Heart left ventricle (tissue), 16 donors: ENCODE data around the gene CDH23. TPM values are rescaled to one million over a fixed set of nuclear protein-coding genes. Genes with fewer than 3 reads are reported as not detected.

Source experiments
- ATAC-seq, 4 donors: fragments of 200-7000 bp; cut with Tn5 transposase; one replicate each; pipeline ENCODE4 v1.9.1; 2020 to 2022; ENCODE audit warnings: moderate library complexity in 4 of 4, mild to moderate bottlenecking in 3 of 4, moderate number of reproducible peaks in 1 of 4
- DNase-seq, 5 donors: peaks; one replicate each; pipeline ENCODE4 v3.0.0-alpha.2; 2020
- H3K27ac ChIP-seq, 12 donors: fragments of 200-600 bp; sonication (generic) in 4 of 12; one replicate each; pipeline versions ENCODE4 v1.5.0 to v1.8.0; 2016 to 2022; ENCODE audit warnings: mild to moderate bottlenecking in 2 of 12
- H3K27me3 ChIP-seq, 9 donors: fragments of 200-600 bp; sonication (generic) in 2 of 9; one replicate each; pipeline versions ENCODE4 v1.5.1 to v1.8.0; 2016 to 2022; ENCODE audit warnings: mild to moderate bottlenecking in 3 of 9
- H3K36me3 ChIP-seq, 9 donors: fragments of 200-600 bp; sonication (generic) in 2 of 9; one replicate each; pipeline versions ENCODE4 v1.5.0 to v1.8.0; 2018 to 2022; ENCODE audit warnings: mild to moderate bottlenecking in 2 of 9
- H3K4me1 ChIP-seq, 12 donors: fragments of 200-600 bp; sonication (generic) in 4 of 12; one replicate each; pipeline versions ENCODE4 v1.5.0 to v1.8.0; 2016 to 2022; ENCODE audit warnings: mild to moderate bottlenecking in 3 of 12
- H3K4me3 ChIP-seq, 12 donors: fragments of 200-600 bp; sonication (generic) in 4 of 12; one replicate each; pipeline versions ENCODE4 v1.5.0 to v1.8.0; 2017 to 2022; ENCODE audit warnings: mild to moderate bottlenecking in 9 of 12, moderate library complexity in 4 of 12
- H3K9me3 ChIP-seq, 12 donors: fragments of 200-600 bp; sonication (generic) in 4 of 12; one replicate each; pipeline versions ENCODE4 v1.5.0 to v1.8.0; 2016 to 2022; ENCODE audit warnings: mild to moderate bottlenecking in 1 of 12
- POLR2A ChIP-seq, 2 donors: fragments of 450-650 bp; IDR thresholded peaks; one replicate each; pipeline ENCODE4 v1.6.1; 2017; ENCODE audit warnings: antibody characterized with exemption in 2 of 2, mild to moderate bottlenecking in 2 of 2, moderate library complexity in 2 of 2
- WGBS, 4 donors: extraction: QIAGEN DNeasy Blood & Tissue Kit in 2 of 4; methylation state at CpG; one replicate each; pipeline versions ENCODE4 v1.1.5 to v1.1.7; 2013 to 2018; 5-methylcytosine and 5-hydroxymethylcytosine counted together
- intact Hi-C, 10 donors: fragments of 100-400 bp; cut with DNase I; formaldehyde crosslinking; loops; one replicate each; pipeline versions ENCODE4 v1.11.1 to v1.14.2; 2022
- polyA plus RNA-seq, 2 donors: library from polyadenylated mRNA; stranded (reverse); fragments of 200-250 nt; gene quantifications; one replicate each; pipeline ENCODE4 v1.2.3, GENCODE V29; 2013
- total RNA-seq, 9 donors: library from RNA; depleted of rRNA in 2 of 9; stranded (reverse); fragments of >200 nt in 2 of 9; fragmentation: NEBNext Ultra II Directional in 3 of 9; extraction: Animal tissue kit (Norgen Biotek cat#: 25700) in 3 of 9; gene quantifications; one replicate each; pipeline versions ENCODE4 v1.1.0 to v1.2.4, GENCODE V29; 2016 to 2023
- TF ChIP-seq, protein P1 (sequence below), 12 donors: fragments of 200-600 bp; sonication (generic) in 4 of 12; IDR thresholded peaks; one replicate each; pipeline versions ENCODE4 v1.5.0 to v1.8.0; 2018 to 2022; ENCODE audit warnings: antibody characterized with exemption in 12 of 12, mild to moderate bottlenecking in 5 of 12
- donor health status: ischemic (EF 13 %, LVEDD 7.1; RV severe dilation, severe dysfunction).
- donor health status: healthy with polysubstance abuse.
- donor health status: DM: no; HTN: yes; CAD: no.
- donor health status: DM: no; HTN: no; CAD: no.
- donor health status: ischemic (EF 25% LVEDD 6.9; RV normal size, moderate dysfunction).
- donor health status: ischemic (EF 25% LVEDD 5.7; RV mildly dilated, moderate dysfunction).
- donor health status: healthy.
- donor health status: DM: yes; HTN: yes; CAD: no.
- donor health status: ischemic (EF 35%, LVEDD 5.7; RV mildly dilated, moderate dysfunction).
- donor health status: nonischemic (EF 11% LVEDD 7.7; RV severe dilation, severe dysfunction).
- donor health status: DM: yes; HTN: yes; CAD: no.
- donor health status: PGD.
- donor health status: ischemic (EF 29% LVEDD 5.4; RV normal size, mild dysfunction).
- donor health status: nonischemic (EF 23%, LVEDD 6.1; RV moderate dilation, normal function).

The CDH23 gene
- total and polyA plus RNA-seq, 11 donors = 1.2 to 8.6 (median 3.9) TPM

- peak overlapping the region; percentile 49 to 93 (median 80) for H3K27ac ChIP-seq
- peaks cover 0 to 57% (median 34%) of the 10 kb centered on the region in 12 donors for H3K4me1 ChIP-seq
- intact Hi-C loops = no loop called here
- WGBS, 4 donors = 52 to 68% (median 60%) methylated on average over 5 of the region's 5 CpGs
- no peak overlapping the region for H3K4me3 ChIP-seq
- DNase-seq (no peak), ATAC-seq (peak; percentile 25 to 71 (median 34))
- peaks cover 0 to 10% (median 0%) of the 10 kb centered on the region in 12 donors for H3K9me3 ChIP-seq
- TF ChIP-seq POLR2A (IDR thresholded peaks at IDR 0.05) = no peak
- TF ChIP-seq, protein P1, sequence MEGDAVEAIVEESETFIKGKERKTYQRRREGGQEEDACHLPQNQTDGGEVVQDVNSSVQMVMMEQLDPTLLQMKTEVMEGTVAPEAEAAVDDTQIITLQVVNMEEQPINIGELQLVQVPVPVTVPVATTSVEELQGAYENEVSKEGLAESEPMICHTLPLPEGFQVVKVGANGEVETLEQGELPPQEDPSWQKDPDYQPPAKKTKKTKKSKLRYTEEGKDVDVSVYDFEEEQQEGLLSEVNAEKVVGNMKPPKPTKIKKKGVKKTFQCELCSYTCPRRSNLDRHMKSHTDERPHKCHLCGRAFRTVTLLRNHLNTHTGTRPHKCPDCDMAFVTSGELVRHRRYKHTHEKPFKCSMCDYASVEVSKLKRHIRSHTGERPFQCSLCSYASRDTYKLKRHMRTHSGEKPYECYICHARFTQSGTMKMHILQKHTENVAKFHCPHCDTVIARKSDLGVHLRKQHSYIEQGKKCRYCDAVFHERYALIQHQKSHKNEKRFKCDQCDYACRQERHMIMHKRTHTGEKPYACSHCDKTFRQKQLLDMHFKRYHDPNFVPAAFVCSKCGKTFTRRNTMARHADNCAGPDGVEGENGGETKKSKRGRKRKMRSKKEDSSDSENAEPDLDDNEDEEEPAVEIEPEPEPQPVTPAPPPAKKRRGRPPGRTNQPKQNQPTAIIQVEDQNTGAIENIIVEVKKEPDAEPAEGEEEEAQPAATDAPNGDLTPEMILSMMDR (IDR thresholded peaks at IDR 0.05) = no peak
- H3K27me3 ChIP-seq = no peaks in the 10 kb centered on the region
- H3K36me3 ChIP-seq = no peaks in the 10 kb centered on the region
Measured at GRCh38 chr10:71693377-71693776, 296.7 kb downstream of the CDH23 start.

DNA sequence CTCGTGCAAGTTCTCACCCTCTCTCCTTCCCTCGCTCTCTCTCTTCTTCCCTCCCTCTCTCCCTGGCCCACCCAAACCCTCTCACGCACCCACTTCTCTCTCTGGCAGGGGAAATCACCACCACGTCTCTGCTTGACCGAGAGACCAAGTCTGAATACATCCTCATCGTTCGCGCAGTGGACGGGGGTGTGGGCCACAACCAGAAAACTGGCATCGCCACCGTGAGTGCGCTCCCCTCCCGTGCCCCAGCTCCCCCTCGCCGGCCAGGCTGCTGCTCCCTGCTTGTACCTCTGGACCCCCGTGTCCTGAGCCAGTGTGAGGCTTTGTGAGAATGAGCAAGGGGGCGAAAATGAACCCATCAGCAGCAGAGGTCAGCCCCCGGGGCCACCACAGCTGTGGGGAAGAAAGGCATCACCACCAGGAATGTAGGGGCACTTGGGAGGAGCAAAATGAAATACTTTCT lies 297.4 kb downstream of the CDH23 start:
- DNase-seq (no peak), ATAC-seq (peak in 1 of 4 donors; percentile 4)
- H3K27ac ChIP-seq = peak overlapping the region; percentile 49 to 93 (median 80)
- TF ChIP-seq, protein P1 (IDR thresholded peaks at IDR 0.05) = no peak
- peaks cover 0 to 10% (median 0%) of the 10 kb centered on the region in 12 donors for H3K9me3 ChIP-seq
- H3K27me3 ChIP-seq = no peaks in the 10 kb centered on the region
- H3K4me1 ChIP-seq = peaks cover 0 to 57% (median 34%) of the 10 kb centered on the region in 12 donors
- WGBS, 4 donors = 78 to 88% (median 84%) methylated on average over 17 to 18 of the region's 18 CpGs
- H3K4me3 ChIP-seq = peak overlapping the region in 1 of 12 donors; percentile 29
- no peaks in the 10 kb centered on the region for H3K36me3 ChIP-seq
- intact Hi-C loops = no loop called here

DNA sequence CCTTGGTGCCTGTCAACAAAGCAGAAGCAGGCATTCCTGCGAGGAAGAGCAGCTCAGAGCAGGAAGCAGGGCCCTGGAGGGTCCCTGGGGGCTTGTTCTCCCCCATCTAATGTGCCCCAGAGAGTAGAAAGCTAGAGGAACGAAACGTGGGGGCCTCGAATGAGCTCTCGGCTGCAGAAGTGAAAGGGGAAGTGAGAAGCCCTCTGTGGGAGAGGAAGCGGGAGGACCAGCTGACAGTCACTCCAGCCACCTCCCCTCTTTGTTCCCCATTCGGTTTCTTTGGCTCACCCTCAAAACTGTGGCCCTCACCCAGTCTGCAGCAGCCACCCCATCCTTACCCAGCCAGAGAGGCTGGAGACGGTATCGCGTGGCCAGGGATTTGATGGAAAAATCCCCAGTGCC lies 297.8 kb downstream of the CDH23 start:
- Histone ChIP-seq H3K9me3 (peaks cover 0 to 10% (median 0%) of the 10 kb centered on the region in 12 donors), H3K4me3 (peak overlapping the region in 1 of 12 donors; percentile 29), H3K27me3 (no peaks in the 10 kb centered on the region), H3K27ac (peak overlapping the region in 11 of 12 donors; percentile 24 to 93 (median 83)), H3K4me1 (peaks cover 0 to 57% (median 34%) of the 10 kb centered on the region in 12 donors), H3K36me3 (no peaks in the 10 kb centered on the region)
- ATAC-seq = peak; percentile 39 to 69 (median 65)
- TF ChIP-seq, protein P1 (IDR thresholded peaks at IDR 0.05) = no peak
- no peak for TF ChIP-seq POLR2A (IDR thresholded peaks at IDR 0.05)
- DNase-seq = peak in 4 of 5 donors; percentile 60 to 66 (median 64)
- intact Hi-C loops = no loop called here
- WGBS, 4 donors = 51 to 74% (median 59%) methylated on average over 10 of the region's 10 CpGs

DNA sequence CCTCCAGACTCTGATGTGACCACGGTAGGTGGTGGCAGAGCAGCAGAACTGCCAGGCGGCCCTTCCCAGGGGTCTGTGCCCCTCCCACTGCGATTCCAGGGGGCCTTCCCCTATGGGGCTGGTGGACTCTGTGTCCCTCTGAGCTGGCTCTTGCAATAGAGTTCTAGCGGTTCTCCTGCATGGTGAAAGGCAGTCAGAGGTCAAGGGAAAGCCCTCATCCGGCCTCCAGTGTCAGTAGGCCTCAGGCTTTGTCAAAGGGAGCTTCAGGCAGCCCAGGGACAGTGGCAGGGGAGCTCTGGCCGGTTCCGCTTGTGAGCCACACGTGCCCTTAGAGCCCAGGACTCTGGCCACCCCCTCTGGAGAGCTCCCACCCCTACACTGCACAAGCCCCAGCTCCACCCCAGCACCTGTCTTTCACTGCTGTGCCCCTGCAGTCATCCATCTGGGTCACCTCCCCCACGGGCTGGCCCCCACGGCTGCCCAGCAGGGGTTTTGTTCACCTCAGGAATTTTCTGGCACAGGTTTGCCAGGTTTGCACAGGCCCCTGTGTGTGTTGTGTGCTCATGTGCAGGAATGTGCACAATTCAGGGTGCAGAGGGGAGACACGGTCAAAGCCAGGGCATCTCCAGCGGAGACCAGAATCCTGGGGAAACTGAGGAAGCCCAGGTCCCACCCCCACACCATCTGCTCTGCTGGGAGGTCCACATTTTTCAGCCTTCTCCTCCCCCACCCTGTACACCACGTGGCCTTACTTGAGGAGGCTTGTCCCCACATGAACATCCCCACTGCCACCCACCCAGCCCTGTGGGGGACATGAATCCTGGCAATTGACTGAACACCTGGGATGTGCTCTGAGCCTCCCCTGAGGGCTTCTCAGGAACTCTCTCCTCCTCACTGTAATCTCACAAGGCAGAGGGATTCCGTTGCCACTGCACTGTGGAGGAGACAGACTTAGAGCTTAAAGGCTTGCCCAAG lies 299.1 kb downstream of the CDH23 start:
- no peak for DNase-seq

More for the DNA sequence above, 299.1 kb downstream of the CDH23 start:
- peaks cover 0 to 57% (median 35%) of the 10 kb centered on the region in 12 donors for H3K4me1 ChIP-seq
- WGBS, 4 donors = 82 to 90% (median 87%) methylated on average over 13 to 14 of the region's 14 CpGs
- TF ChIP-seq, protein P1 (IDR thresholded peaks at IDR 0.05) = no peak
- TF ChIP-seq POLR2A (IDR thresholded peaks at IDR 0.05) = no peak
- H3K36me3 ChIP-seq = no peaks in the 10 kb centered on the region
- no peak for ATAC-seq
- H3K27ac ChIP-seq = peak overlapping the region in 7 of 12 donors; percentile 22 to 93 (median 78)
- peaks cover 0 to 10% (median 0%) of the 10 kb centered on the region in 12 donors for H3K9me3 ChIP-seq
- no peaks in the 10 kb centered on the region for H3K27me3 ChIP-seq
- no peak overlapping the region for H3K4me3 ChIP-seq
- intact Hi-C loops = loop anchor here in 3 of 10 donors (1.0 to 5.0 kb wide), 4 partner anchors 33 to 383 kb away; partner anchors contain the start of gene CDH23 (in 2 of the 3)
